ENCODE measurements around the gene KCNJ6. TPM values are rescaled to one million over a fixed set of nuclear protein-coding genes. Genes with fewer than 3 reads are reported as not detected.

The KCNJ6 gene
- total RNA-seq, 1 donor: 0.36 TPM

DNA sequence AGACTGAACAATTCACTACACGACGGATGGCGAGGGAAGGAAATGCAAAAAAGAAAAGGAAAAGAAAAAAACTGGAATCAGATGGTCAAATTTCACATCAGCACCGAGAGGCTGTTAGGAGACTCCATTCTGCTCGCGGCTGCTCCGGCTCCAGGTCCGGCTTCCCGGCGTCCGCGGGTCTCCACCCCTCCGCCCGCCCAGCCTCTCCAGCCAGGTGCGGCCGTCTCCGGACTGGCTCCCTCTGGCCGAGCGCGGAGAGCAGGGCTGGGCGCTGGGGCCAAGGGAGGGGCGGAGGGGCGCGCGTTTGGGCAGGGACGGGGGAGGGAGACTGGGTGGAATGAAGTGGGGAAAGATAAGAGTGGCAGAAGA is 332 bp downstream of the KCNJ6 start:
- Histone ChIP-seq H3K27ac (ENCODE audit: low read depth, low read length) (no peak overlapping the region), H3K27me3 (ENCODE audit: insufficient read depth, low read length) (peaks cover 80% of the 10 kb centered on the region), H2AFZ (ENCODE audit: low read length) (no peak overlapping the region)

GRCh38 chr21:37915497-37915911 is 753 bp downstream of the KCNJ6 start:
- H3K4me3 ChIP-seq (ENCODE audit: insufficient read depth, low read length): no peak overlapping the region
- H2AFZ ChIP-seq (ENCODE audit: low read length): no peak overlapping the region
- no peaks in the 10 kb centered on the region for H3K79me2 ChIP-seq (ENCODE audit: insufficient read depth, low read length)

More for the DNA sequence above, 332 bp downstream of the KCNJ6 start:
- H3K4me1 ChIP-seq (ENCODE audit: insufficient read depth, low read length): peaks cover 3% of the 10 kb centered on the region
- H3K79me2 ChIP-seq (ENCODE audit: insufficient read depth, low read length): no peaks in the 10 kb centered on the region
- H4K20me1 ChIP-seq (ENCODE audit: insufficient read depth, low read length): no peaks in the 10 kb centered on the region
- peak overlapping the region; percentile 59 for H3K4me2 ChIP-seq (ENCODE audit: insufficient read depth, low read length)
- no peaks in the 10 kb centered on the region for H3K9me3 ChIP-seq (ENCODE audit: low read depth, low read length)
- peak overlapping the region; percentile 49 for H3K4me3 ChIP-seq (ENCODE audit: insufficient read depth, low read length)
- H3K36me3 ChIP-seq (ENCODE audit: insufficient read depth, low read length): no peaks in the 10 kb centered on the region
- DNase-seq (ENCODE audit: insufficient read length, low spot score, missing footprints): peak; percentile 65
- TF ChIP-seq CTCF (IDR thresholded peaks at IDR 0.05; ENCODE audit: extremely low read depth, low read depth, low read length): no peak

GRCh38 chr21:37912616-37913015 is 3.6 kb downstream of the KCNJ6 start:
- Histone ChIP-seq H3K9me3 (ENCODE audit: low read depth, low read length) (no peaks in the 10 kb centered on the region), H4K20me1 (ENCODE audit: insufficient read depth, low read length) (no peaks in the 10 kb centered on the region), H3K27ac (ENCODE audit: low read depth, low read length) (no peak overlapping the region), H3K27me3 (ENCODE audit: insufficient read depth, low read length) (peaks cover 61% of the 10 kb centered on the region), H3K79me2 (ENCODE audit: insufficient read depth, low read length) (no peaks in the 10 kb centered on the region), H3K4me1 (ENCODE audit: insufficient read depth, low read length) (peaks cover 3% of the 10 kb centered on the region), H3K36me3 (ENCODE audit: insufficient read depth, low read length) (no peaks in the 10 kb centered on the region), H2AFZ (ENCODE audit: low read length) (no peak overlapping the region), H3K4me2 (ENCODE audit: insufficient read depth, low read length) (no peak overlapping the region), H3K4me3 (ENCODE audit: insufficient read depth, low read length) (no peak overlapping the region)
- no peak for TF ChIP-seq CTCF (IDR thresholded peaks at IDR 0.05; ENCODE audit: extremely low read depth, low read depth, low read length)
- DNase-seq (ENCODE audit: insufficient read length, low spot score, missing footprints): no peak

More at GRCh38 chr21:37915497-37915911, 753 bp downstream of the KCNJ6 start:
- DNase-seq (ENCODE audit: insufficient read length, low spot score, missing footprints): no peak
- Histone ChIP-seq H4K20me1 (ENCODE audit: insufficient read depth, low read length) (no peaks in the 10 kb centered on the region), H3K4me1 (ENCODE audit: insufficient read depth, low read length) (peaks cover 3% of the 10 kb centered on the region), H3K4me2 (ENCODE audit: insufficient read depth, low read length) (peak overlapping the region; percentile 59), H3K36me3 (ENCODE audit: insufficient read depth, low read length) (no peaks in the 10 kb centered on the region), H3K9me3 (ENCODE audit: low read depth, low read length) (no peaks in the 10 kb centered on the region), H3K27me3 (ENCODE audit: insufficient read depth, low read length) (peaks cover 80% of the 10 kb centered on the region), H3K27ac (ENCODE audit: low read depth, low read length) (no peak overlapping the region)
- TF ChIP-seq CTCF (IDR thresholded peaks at IDR 0.05; ENCODE audit: extremely low read depth, low read depth, low read length): no peak

DNA sequence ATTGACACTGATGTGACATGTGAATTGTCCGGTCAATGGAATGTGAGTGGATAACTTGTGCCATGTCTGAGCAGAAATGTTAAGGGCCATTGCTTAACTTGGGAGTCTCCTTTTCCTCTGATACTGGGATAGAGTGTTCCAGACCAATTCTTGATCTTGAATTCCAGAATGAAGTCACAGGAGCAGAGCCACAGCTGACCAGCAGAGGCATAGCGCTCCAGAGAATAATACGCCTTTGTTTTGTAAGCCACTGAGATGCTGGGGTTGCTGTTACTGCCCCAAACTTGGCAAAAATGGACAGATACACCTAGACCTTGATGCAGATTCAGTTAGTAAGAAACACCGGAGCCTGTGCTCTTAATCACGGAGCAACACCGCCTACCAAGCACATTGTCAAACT is 6.3 kb downstream of the KCNJ6 start:
- no peaks in the 10 kb centered on the region for H3K79me2 ChIP-seq (ENCODE audit: insufficient read depth, low read length)
- H3K9me3 ChIP-seq (ENCODE audit: low read depth, low read length): no peaks in the 10 kb centered on the region
- TF ChIP-seq CTCF (IDR thresholded peaks at IDR 0.05; ENCODE audit: extremely low read depth, low read depth, low read length): peak; percentile 33

More for the DNA sequence above, 6.3 kb downstream of the KCNJ6 start:
- no peaks in the 10 kb centered on the region for H3K4me1 ChIP-seq (ENCODE audit: insufficient read depth, low read length)
- H3K27me3 ChIP-seq (ENCODE audit: insufficient read depth, low read length): peaks cover 41% of the 10 kb centered on the region
- H4K20me1 ChIP-seq (ENCODE audit: insufficient read depth, low read length): no peaks in the 10 kb centered on the region
- H2AFZ ChIP-seq (ENCODE audit: low read length): no peak overlapping the region
- H3K27ac ChIP-seq (ENCODE audit: low read depth, low read length): no peak overlapping the region
- H3K4me2 ChIP-seq (ENCODE audit: insufficient read depth, low read length): no peak overlapping the region
- H3K4me3 ChIP-seq (ENCODE audit: insufficient read depth, low read length): no peak overlapping the region
- no peak for DNase-seq (ENCODE audit: insufficient read length, low spot score, missing footprints)
- no peaks in the 10 kb centered on the region for H3K36me3 ChIP-seq (ENCODE audit: insufficient read depth, low read length)
